HEK293T (cell line): ENCODE measurements around the gene DUOXA1.
"Not testable (repeated sequence)": the region's sequence is repeated elsewhere in the genome, so short reads cannot be mapped to it uniquely, and the experiment has no call there.

Experiments
- CTBP1 ChIP-seq: fragments of 450-650 bp; IDR thresholded peaks from 2 replicates; pipeline ENCODE4 v1.6.1; 2016; ENCODE audit warnings: borderline replicate concordance
- FOXK2 ChIP-seq: fragments of 450-650 bp; IDR thresholded peaks from 2 replicates; pipeline ENCODE4 v1.6.1; 2016; ENCODE audit warnings: mild to moderate bottlenecking
- L3MBTL2 ChIP-seq: fragments of 450-650 bp; conservative IDR thresholded peaks from 2 replicates; pipeline ENCODE4 v1.6.1; 2016; ENCODE audit warnings: mild to moderate bottlenecking
- SP1 ChIP-seq: fragments of 450-650 bp; IDR thresholded peaks from 2 replicates; pipeline ENCODE4 v1.6.1; 2017
- SUZ12 ChIP-seq: fragments of 450-650 bp; IDR thresholded peaks from 2 replicates; pipeline ENCODE4 v1.6.1; 2016; ENCODE audit warnings: mild to moderate bottlenecking

DNA sequence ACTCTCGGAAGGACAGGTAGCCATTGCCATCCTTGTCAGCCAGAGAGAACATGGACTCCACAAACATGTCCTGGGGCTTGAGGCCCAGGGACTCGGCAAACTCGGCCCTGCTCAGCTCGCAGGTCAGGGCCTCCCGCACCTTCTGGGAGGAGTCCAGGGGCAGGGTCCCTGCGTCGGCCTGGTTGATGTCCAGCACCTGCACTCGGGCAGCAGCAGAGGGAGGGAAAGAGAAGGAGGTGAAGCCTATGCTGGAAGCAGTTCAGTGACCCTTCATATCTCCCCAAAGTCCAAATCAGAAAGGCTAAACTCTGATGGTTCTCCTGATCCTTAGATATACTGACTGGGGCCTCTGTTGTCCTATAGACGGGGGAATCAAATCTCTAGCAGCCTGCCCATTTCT is 25.5 kb downstream of the DUOXA1 start:
- not testable (repeated sequence) for TF ChIP-seq SP1, FOXK2, SUZ12, L3MBTL2, CTBP1
